Natural killer cell treated with Interleukin-12 subunit alpha and Interleukin-12 subunit beta and Interleukin-15 and Interleukin-18, amount 100 ng/mL, for 72 hours (primary cell): ENCODE results near the gene MBD2. TPM values are rescaled to one million over a fixed set of nuclear protein-coding genes. Genes with fewer than 3 reads are reported as not detected.

Experiments used
- ATAC-seq, 2 donors: fragments of 150-1000 bp; cut with Tn5 transposase in 1 of 2; sonication (Bioruptor Pico), chemical (Tn5 transposase) in 1 of 2; 2 replicates each; pipeline ENCODE4 v1.10.0; 2021
- DNase-seq: peaks from one replicate; pipeline ENCODE4 v3.0.0; 2022; ENCODE audit warnings: low spot score
- H3K27ac Mint-ChIP-seq, 2 donors: 1 replicate in 1 of 2; 2 replicates in 1 of 2; pipeline ENCODE4 v1.8.0; 2022; ENCODE audit warnings: mixed read lengths in 2 of 2, mild to moderate bottlenecking in 1 of 2, moderate library complexity in 1 of 2
- H3K27me3 Mint-ChIP-seq, 2 donors: 1 replicate in 1 of 2; 2 replicates in 1 of 2; pipeline ENCODE4 v1.8.0; 2022; ENCODE audit warnings: mixed read lengths in 2 of 2
- H3K36me3 Mint-ChIP-seq: one replicate; pipeline ENCODE4 v1.8.0; 2022; ENCODE audit warnings: mixed read lengths
- H3K4me1 Mint-ChIP-seq, 2 donors: 1 replicate in 1 of 2; 2 replicates in 1 of 2; pipeline ENCODE4 v1.8.0; 2022; ENCODE audit warnings: low read depth in 2 of 2, mixed read lengths in 2 of 2, mild to moderate bottlenecking in 1 of 2
- H3K4me3 Mint-ChIP-seq: one replicate; pipeline ENCODE4 v1.8.0; 2022; ENCODE audit warnings: mixed read lengths
- H3K9me3 Mint-ChIP-seq: 2 replicates; pipeline ENCODE4 v1.8.0; 2022; ENCODE audit warnings: mixed read lengths
- total RNA-seq, 2 donors: library from RNA; stranded (reverse); gene quantifications; one replicate each; pipeline ENCODE4 v1.2.3, GENCODE V29; 2022

MBD2 gene
- total RNA-seq, 2 donors from 2014 or later: 149 to 211 TPM

- H3K4me3 Mint-ChIP-seq: no peak overlapping the region
- no peak for ATAC-seq
- H3K4me1 Mint-ChIP-seq: peaks cover 28 to 29% of the 10 kb centered on the region in 2 donors
Measured at GRCh38 chr18:54169431-54170403, 54.8 kb downstream of the MBD2 start.

GRCh38 chr18:54165450-54165849, 59.0 kb downstream of the MBD2 start:
- Mint-ChIP-seq H3K4me1 (peaks cover 16 to 29% of the 10 kb centered on the region in 2 donors), H3K36me3 (peaks cover 22% of the 10 kb centered on the region), H3K27me3 (no peaks in the 10 kb centered on the region), H3K9me3 (no peaks in the 10 kb centered on the region), H3K27ac (no peak overlapping the region), H3K4me3 (no peak overlapping the region)
- DNase-seq (no peak), ATAC-seq (no peak)

More at GRCh38 chr18:54169431-54170403, 54.8 kb downstream of the MBD2 start:
- H3K9me3 Mint-ChIP-seq: no peaks in the 10 kb centered on the region
- no peak for DNase-seq
- H3K36me3 Mint-ChIP-seq: no peaks in the 10 kb centered on the region
- peak overlapping the region in 1 of 2 donors; percentile 39 for H3K27ac Mint-ChIP-seq
- no peaks in the 10 kb centered on the region for H3K27me3 Mint-ChIP-seq

- ATAC-seq (no peak), DNase-seq (no peak)
- peaks cover 38% of the 10 kb centered on the region for H3K36me3 Mint-ChIP-seq
- no peaks in the 10 kb centered on the region for H3K27me3 Mint-ChIP-seq
- H3K4me1 Mint-ChIP-seq: peaks cover 19 to 22% of the 10 kb centered on the region in 2 donors
- no peak overlapping the region for H3K4me3 Mint-ChIP-seq
- H3K9me3 Mint-ChIP-seq: no peaks in the 10 kb centered on the region
- H3K27ac Mint-ChIP-seq: peak overlapping the region; percentile 14 to 41
Measured at GRCh38 chr18:54163453-54163852, 61.0 kb downstream of the MBD2 start.

- Mint-ChIP-seq H3K9me3 (no peaks in the 10 kb centered on the region), H3K27me3 (no peaks in the 10 kb centered on the region), H3K4me3 (no peak overlapping the region), H3K36me3 (peaks cover 48% of the 10 kb centered on the region), H3K4me1 (peaks cover 19 to 29% of the 10 kb centered on the region in 2 donors), H3K27ac (no peak overlapping the region)
- no peak for DNase-seq
- ATAC-seq: no peak
Measured at GRCh38 chr18:54162431-54162830, 62.0 kb downstream of the MBD2 start.

- DNase-seq (no peak), ATAC-seq (no peak)
- no peaks in the 10 kb centered on the region for H3K27me3 Mint-ChIP-seq
- H3K27ac Mint-ChIP-seq: peak overlapping the region in 1 of 2 donors; percentile 53
- H3K36me3 Mint-ChIP-seq: peaks cover 48% of the 10 kb centered on the region
- H3K4me1 Mint-ChIP-seq: peaks cover 19 to 25% of the 10 kb centered on the region in 2 donors
- no peak overlapping the region for H3K4me3 Mint-ChIP-seq
- H3K9me3 Mint-ChIP-seq: no peaks in the 10 kb centered on the region
Measured at GRCh38 chr18:54161267-54161666, 63.2 kb downstream of the MBD2 start.

GRCh38 chr18:54159906-54160305, 64.6 kb downstream of the MBD2 start:
- no peak for ATAC-seq
- Mint-ChIP-seq H3K27me3 (no peaks in the 10 kb centered on the region), H3K9me3 (no peaks in the 10 kb centered on the region), H3K36me3 (peaks cover 54% of the 10 kb centered on the region), H3K4me3 (no peak overlapping the region), H3K27ac (peak overlapping the region; percentile 19 to 53), H3K4me1 (peaks cover 19 to 25% of the 10 kb centered on the region in 2 donors)
- no peak for DNase-seq

- no peaks in the 10 kb centered on the region for H3K27me3 Mint-ChIP-seq
- H3K4me3 Mint-ChIP-seq: no peak overlapping the region
- H3K9me3 Mint-ChIP-seq: no peaks in the 10 kb centered on the region
- peak overlapping the region in 1 of 2 donors; percentile 13 for H3K27ac Mint-ChIP-seq
- no peak for ATAC-seq
- H3K4me1 Mint-ChIP-seq: peaks cover 24% of the 10 kb centered on the region in 2 donors
- peaks cover 60% of the 10 kb centered on the region for H3K36me3 Mint-ChIP-seq
- no peak for DNase-seq
Measured at GRCh38 chr18:54157646-54158385, 66.7 kb downstream of the MBD2 start.

- Mint-ChIP-seq H3K27ac (peak overlapping the region; percentile 31 to 44), H3K36me3 (peaks cover 55% of the 10 kb centered on the region), H3K4me1 (peaks cover 29 to 30% of the 10 kb centered on the region in 2 donors), H3K9me3 (no peaks in the 10 kb centered on the region), H3K27me3 (no peaks in the 10 kb centered on the region), H3K4me3 (no peak overlapping the region)
- ATAC-seq (no peak), DNase-seq (no peak)
Measured at GRCh38 chr18:54155412-54155811, 69.1 kb downstream of the MBD2 start.

- Mint-ChIP-seq H3K4me1 (peaks cover 25 to 34% of the 10 kb centered on the region in 2 donors), H3K4me3 (no peak overlapping the region), H3K27ac (peak overlapping the region in 1 of 2 donors; percentile 99), H3K9me3 (no peaks in the 10 kb centered on the region), H3K27me3 (no peaks in the 10 kb centered on the region), H3K36me3 (peaks cover 43% of the 10 kb centered on the region)
- ATAC-seq: no peak
- DNase-seq: no peak
Measured at GRCh38 chr18:54154231-54154630, 70.2 kb downstream of the MBD2 start.

- peaks cover 33% of the 10 kb centered on the region for H3K36me3 Mint-ChIP-seq
- DNase-seq: no peak
- no peaks in the 10 kb centered on the region for H3K9me3 Mint-ChIP-seq
- peaks cover 53 to 54% of the 10 kb centered on the region in 2 donors for H3K4me1 Mint-ChIP-seq
- H3K27ac Mint-ChIP-seq: peak overlapping the region; percentile 99
- no peak overlapping the region for H3K4me3 Mint-ChIP-seq
- no peak for ATAC-seq
- H3K27me3 Mint-ChIP-seq: no peaks in the 10 kb centered on the region
Measured at GRCh38 chr18:54151376-54151775, 73.1 kb downstream of the MBD2 start.

- peaks cover 27% of the 10 kb centered on the region for H3K36me3 Mint-ChIP-seq
- peak overlapping the region; percentile 99 for H3K27ac Mint-ChIP-seq
- DNase-seq (no peak), ATAC-seq (no peak)
- peak overlapping the region; percentile 58 for H3K4me3 Mint-ChIP-seq
- H3K9me3 Mint-ChIP-seq: no peaks in the 10 kb centered on the region
- H3K4me1 Mint-ChIP-seq: peaks cover 53 to 54% of the 10 kb centered on the region in 2 donors
- no peaks in the 10 kb centered on the region for H3K27me3 Mint-ChIP-seq
Measured at GRCh38 chr18:54150226-54150625, 74.2 kb downstream of the MBD2 start.

- ATAC-seq: peak; percentile 91
- Mint-ChIP-seq H3K4me3 (peak overlapping the region; percentile 81), H3K36me3 (peaks cover 23% of the 10 kb centered on the region), H3K27ac (peak overlapping the region; percentile 99), H3K27me3 (no peaks in the 10 kb centered on the region), H3K4me1 (peaks cover 53 to 54% of the 10 kb centered on the region in 2 donors), H3K9me3 (no peaks in the 10 kb centered on the region)
- DNase-seq: peak; percentile 71
Measured at GRCh38 chr18:54149078-54149697, 75.3 kb downstream of the MBD2 start.

GRCh38 chr18:54148678-54149077, 75.8 kb downstream of the MBD2 start:
- Mint-ChIP-seq H3K9me3 (peaks cover under 1% of the 10 kb centered on the region), H3K4me1 (peaks cover 53 to 54% of the 10 kb centered on the region in 2 donors), H3K27ac (peak overlapping the region; percentile 99), H3K4me3 (peak overlapping the region; percentile 81), H3K27me3 (no peaks in the 10 kb centered on the region), H3K36me3 (peaks cover 24% of the 10 kb centered on the region)
- ATAC-seq (peak in 1 of 2 donors; percentile 25), DNase-seq (no peak)
